ENCODE measurements around the gene CLIP3.

CLIP3 gene

DNA sequence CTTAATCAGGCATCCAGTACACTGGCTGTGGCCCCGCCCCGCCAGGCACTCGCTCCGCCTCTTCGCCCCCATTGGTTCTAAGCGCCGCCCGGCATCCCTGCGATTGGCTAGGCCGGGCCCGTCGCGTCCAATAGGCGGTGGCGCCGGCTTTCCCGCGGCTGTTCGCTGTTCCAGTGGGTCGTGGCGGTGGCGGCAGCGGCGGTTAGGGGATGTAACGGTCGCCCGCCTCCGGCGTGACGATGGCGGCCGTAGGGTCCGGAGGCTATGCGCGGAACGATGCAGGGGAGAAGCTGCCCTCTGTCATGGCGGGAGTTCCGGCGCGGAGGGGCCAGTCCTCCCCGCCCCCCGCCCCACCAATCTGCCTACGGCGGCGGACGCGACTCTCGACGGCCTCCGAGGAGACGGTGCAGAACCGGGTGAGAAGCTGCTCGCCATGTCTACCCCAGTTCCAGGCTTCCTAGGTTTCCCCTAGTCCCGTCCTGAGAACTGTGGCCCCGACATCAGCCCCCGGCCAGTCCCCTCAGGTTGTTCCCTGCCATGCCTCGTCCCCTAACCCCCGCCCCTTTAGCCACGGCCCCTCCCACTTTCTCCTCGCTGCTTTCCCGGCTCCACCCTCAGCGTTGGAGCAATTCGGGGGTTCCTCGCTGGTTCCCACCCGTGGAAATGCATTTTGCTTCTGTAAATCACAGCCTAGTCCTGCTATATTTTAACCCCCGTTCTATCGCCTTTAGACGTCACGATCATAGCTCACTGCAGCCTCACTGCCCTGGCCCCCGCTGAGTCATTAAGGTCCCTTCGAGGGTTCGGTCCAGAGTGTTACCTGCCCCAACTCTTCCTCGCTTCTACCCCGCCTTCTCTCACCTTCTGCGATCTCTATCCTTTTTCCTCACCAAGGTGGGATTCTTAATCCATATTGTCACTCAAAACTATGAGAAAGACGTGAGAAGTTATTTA lies 22.3 kb upstream of the CLIP3 start, which contains the start of gene WDR62:
Gene WDR62, plus strand, starts transcription at position 165 of the 954 bp plus-strand sequence. Its CDS starts 75 bp downstream, at position 240.
- peak within 1 kb of the TSS; percentile 83 for H3K4me3 ChIP-seq (ENCODE audit: control insufficient read depth, low read depth, low read length)
- no peak for DNase-seq (ENCODE audit: low read depth)
- TF ChIP-seq, protein P1, sequence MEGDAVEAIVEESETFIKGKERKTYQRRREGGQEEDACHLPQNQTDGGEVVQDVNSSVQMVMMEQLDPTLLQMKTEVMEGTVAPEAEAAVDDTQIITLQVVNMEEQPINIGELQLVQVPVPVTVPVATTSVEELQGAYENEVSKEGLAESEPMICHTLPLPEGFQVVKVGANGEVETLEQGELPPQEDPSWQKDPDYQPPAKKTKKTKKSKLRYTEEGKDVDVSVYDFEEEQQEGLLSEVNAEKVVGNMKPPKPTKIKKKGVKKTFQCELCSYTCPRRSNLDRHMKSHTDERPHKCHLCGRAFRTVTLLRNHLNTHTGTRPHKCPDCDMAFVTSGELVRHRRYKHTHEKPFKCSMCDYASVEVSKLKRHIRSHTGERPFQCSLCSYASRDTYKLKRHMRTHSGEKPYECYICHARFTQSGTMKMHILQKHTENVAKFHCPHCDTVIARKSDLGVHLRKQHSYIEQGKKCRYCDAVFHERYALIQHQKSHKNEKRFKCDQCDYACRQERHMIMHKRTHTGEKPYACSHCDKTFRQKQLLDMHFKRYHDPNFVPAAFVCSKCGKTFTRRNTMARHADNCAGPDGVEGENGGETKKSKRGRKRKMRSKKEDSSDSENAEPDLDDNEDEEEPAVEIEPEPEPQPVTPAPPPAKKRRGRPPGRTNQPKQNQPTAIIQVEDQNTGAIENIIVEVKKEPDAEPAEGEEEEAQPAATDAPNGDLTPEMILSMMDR (IDR thresholded peaks at IDR 0.05; ENCODE audit: control insufficient read depth, insufficient read depth, low read depth, low read length, missing control alignments) = no peak

DNA sequence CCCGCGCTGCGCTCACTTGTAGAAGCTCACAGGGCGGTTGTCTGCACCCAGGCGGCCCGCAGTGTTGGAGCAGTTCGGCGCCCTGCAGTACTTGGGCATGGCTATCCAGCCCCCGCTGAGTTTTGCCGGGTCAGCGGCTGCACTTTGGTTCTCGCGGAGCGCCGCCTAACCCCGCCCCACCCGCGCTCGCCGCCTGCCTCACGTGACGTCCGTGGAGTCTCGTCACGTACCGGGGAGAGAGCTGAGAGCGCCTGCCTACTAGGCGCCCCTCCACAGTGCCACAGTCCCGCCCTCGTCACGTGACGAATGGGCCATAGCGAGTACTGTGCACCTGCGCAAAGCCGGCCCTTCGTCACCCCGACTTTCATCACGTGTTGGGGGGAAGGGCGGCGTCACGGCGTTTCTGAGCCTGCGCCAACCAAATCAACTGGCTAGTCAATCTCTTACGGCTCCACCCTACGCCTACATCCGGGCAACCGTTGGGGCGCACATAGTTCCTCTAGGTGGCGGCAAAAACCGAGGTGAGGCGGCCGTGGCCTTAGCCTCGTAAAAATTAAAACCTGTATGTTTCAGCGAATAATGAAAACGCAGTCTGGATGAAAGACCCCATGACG lies 21.6 kb upstream of the CLIP3 start, which contains the start of gene THAP8:
Gene THAP8, minus strand, starts transcription at position 167 of the 614 bp plus-strand sequence. Its CDS starts 68 bp downstream, at position 99.
- H3K4me3 ChIP-seq (ENCODE audit: control insufficient read depth, low read depth, low read length) = peak within 1 kb of the TSS; percentile 83
- TF ChIP-seq, protein P1 (IDR thresholded peaks at IDR 0.05; ENCODE audit: control insufficient read depth, insufficient read depth, low read depth, low read length, missing control alignments) = peak; percentile 57
- DNase-seq (ENCODE audit: low read depth) = peak; percentile 95

DNA sequence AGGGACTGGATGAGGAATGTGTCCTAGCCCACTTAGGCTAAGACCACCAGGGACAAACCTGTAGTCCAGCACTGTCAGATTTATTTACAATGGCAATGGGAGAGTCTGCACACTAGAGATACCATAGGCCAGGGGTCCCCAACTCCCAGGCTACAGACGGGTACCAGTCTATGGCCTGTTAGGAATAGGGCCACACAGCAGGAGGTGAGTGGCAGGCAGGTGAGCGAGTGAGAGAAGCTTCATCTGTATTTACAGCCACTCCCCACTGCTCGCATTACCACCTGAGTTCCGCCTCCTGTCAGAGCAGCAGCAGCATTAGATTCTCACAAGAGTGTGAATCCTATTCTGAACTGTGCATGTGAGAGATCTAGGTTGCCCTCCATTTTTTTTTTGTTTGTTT lies 19.0 kb upstream of the CLIP3 start:
- TF ChIP-seq, protein P1 (IDR thresholded peaks at IDR 0.05; ENCODE audit: control insufficient read depth, insufficient read depth, low read depth, low read length, missing control alignments) = no peak
- H3K4me3 ChIP-seq (ENCODE audit: control insufficient read depth, low read depth, low read length) = no peak overlapping the region
- no peak for DNase-seq (ENCODE audit: low read depth)

DNA sequence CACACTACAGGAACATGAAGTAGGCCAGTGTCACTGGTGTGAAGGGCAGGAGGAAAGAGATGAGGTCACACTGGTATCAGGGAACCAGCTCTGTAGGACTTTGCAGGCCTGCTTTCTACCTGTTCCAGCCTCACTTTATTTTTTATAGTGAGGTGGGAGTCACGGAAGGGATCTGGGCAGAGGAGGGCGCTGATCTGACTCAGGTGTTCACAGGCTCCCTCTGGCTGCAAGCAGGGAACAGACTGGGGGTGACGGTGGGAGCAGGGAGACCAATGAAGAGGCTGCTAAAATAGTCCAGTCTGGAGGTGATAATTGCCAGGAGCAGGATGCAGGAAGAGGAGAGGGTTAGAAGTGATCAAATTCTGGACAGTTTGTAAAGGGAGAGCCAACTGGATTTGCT lies 18.6 kb upstream of the CLIP3 start:
- no peak for DNase-seq (ENCODE audit: low read depth)
- TF ChIP-seq, protein P1 (IDR thresholded peaks at IDR 0.05; ENCODE audit: control insufficient read depth, insufficient read depth, low read depth, low read length, missing control alignments) = peak; percentile 31
- no peak overlapping the region for H3K4me3 ChIP-seq (ENCODE audit: control insufficient read depth, low read depth, low read length)

- TF ChIP-seq, protein P1 (IDR thresholded peaks at IDR 0.05; ENCODE audit: control insufficient read depth, insufficient read depth, low read depth, low read length, missing control alignments) = no peak
- H3K4me3 ChIP-seq (ENCODE audit: control insufficient read depth, low read depth, low read length) = no peak overlapping the region
- DNase-seq (ENCODE audit: low read depth) = no peak
Measured at GRCh38 chr19:36049080-36049698, 16.5 kb upstream of the CLIP3 start.

GRCh38 chr19:36047835-36048234 lies 15.2 kb upstream of the CLIP3 start:
- no peak for DNase-seq (ENCODE audit: low read depth)
- H3K4me3 ChIP-seq (ENCODE audit: control insufficient read depth, low read depth, low read length) = no peak overlapping the region
- TF ChIP-seq, protein P1 (IDR thresholded peaks at IDR 0.05; ENCODE audit: control insufficient read depth, insufficient read depth, low read depth, low read length, missing control alignments) = no peak
